ENCODE results near the gene SYCE1L. TPM values are rescaled to one million over a fixed set of nuclear protein-coding genes. Genes with fewer than 3 reads are reported as not detected.
"Not testable (repeated sequence)": the region's sequence is repeated elsewhere in the genome, so short reads cannot be mapped to it uniquely, and the experiment has no call there.

SYCE1L gene
- total RNA-seq, 2 experiments from 2014 or later: 1.9 to 9.9 TPM

GRCh38 chr16:77183137-77183536, 16.1 kb upstream of the SYCE1L start:
- TF ChIP-seq EZH2phosphoT487 (IDR thresholded peaks at IDR 0.05; ENCODE audit: borderline replicate concordance, low read depth, low read length) (no peak), CTCF (conservative IDR thresholded peaks at IDR 0.05; ENCODE audit: low read length) (no peak)
- ChIA-PET CTCF (ENCODE audit: unreplicated experiment) (no interaction called here), POLR2A (no interaction called here)
- Histone ChIP-seq H3K79me2 (ENCODE audit: insufficient read depth, low read depth, low read length) (no peaks in the 10 kb centered on the region), H3K4me3 (ENCODE audit: low read depth, low read length, poor library complexity, severe bottlenecking) (no peak overlapping the region), H3K4me1 (ENCODE audit: insufficient read depth, low read length, poor library complexity, severe bottlenecking) (no peaks in the 10 kb centered on the region), H3K4me2 (ENCODE audit: low read length) (no peak overlapping the region), H3K27ac (ENCODE audit: low read depth, low read length, poor library complexity, severe bottlenecking) (no peak overlapping the region), H3K9me3 (ENCODE audit: low read length) (no peaks in the 10 kb centered on the region), H2AFZ (ENCODE audit: low read length) (no peak overlapping the region), H4K20me1 (ENCODE audit: insufficient read depth, low read length) (no peaks in the 10 kb centered on the region; the same call in 1 of the 2 replicates), H3K36me3 (ENCODE audit: insufficient read depth, low read length) (no peaks in the 10 kb centered on the region), H3K9me2 (ENCODE audit: insufficient read depth, low read length) (no peaks in the 10 kb centered on the region)
- DNase-seq (ENCODE audit: low spot score): no peak
- intact Hi-C loops (cut with micrococcal nuclease; ENCODE audit: unreplicated experiment): no loop called here
- BruUV-seq (replicated peaks): no TSS peak

- H3K36me3 ChIP-seq (ENCODE audit: insufficient read depth, low read length); DNase-seq (ENCODE audit: low spot score); H2AFZ ChIP-seq (ENCODE audit: low read length); BruUV-seq (replicated peaks); CTCF ChIA-PET (ENCODE audit: unreplicated experiment); intact Hi-C loops (cut with micrococcal nuclease; ENCODE audit: unreplicated experiment); H4K20me1 ChIP-seq (ENCODE audit: insufficient read depth, low read length); H3K9me3 ChIP-seq (ENCODE audit: low read length); H3K4me2 ChIP-seq (ENCODE audit: low read length); H3K4me1 ChIP-seq (ENCODE audit: insufficient read depth, low read length, poor library complexity, severe bottlenecking); POLR2A ChIA-PET; H3K27ac ChIP-seq (ENCODE audit: low read depth, low read length, poor library complexity, severe bottlenecking); H3K79me2 ChIP-seq (ENCODE audit: insufficient read depth, low read depth, low read length); H3K4me3 ChIP-seq (ENCODE audit: low read depth, low read length, poor library complexity, severe bottlenecking); H3K9me2 ChIP-seq (ENCODE audit: insufficient read depth, low read length): not testable (repeated sequence)
Observed at GRCh38 chr16:77186298-77186697, 12.9 kb upstream of the SYCE1L start.

- peak overlapping the region; percentile 66 for H3K4me2 ChIP-seq (ENCODE audit: low read length)
- H3K9me2 ChIP-seq (ENCODE audit: insufficient read depth, low read length): peaks cover 5% of the 10 kb centered on the region; the same call in 1 of the 2 replicates
- peak overlapping the region; percentile 77; the same call in 1 of the 2 replicates for H2AFZ ChIP-seq (ENCODE audit: low read length)
- H3K36me3 ChIP-seq (ENCODE audit: insufficient read depth, low read length): peaks cover 28% of the 10 kb centered on the region
- no peak for DNase-seq (ENCODE audit: low spot score)
- H3K27ac ChIP-seq (ENCODE audit: low read depth, low read length, poor library complexity, severe bottlenecking): peak overlapping the region; percentile 93
- peak overlapping the region; percentile 99 for H3K4me3 ChIP-seq (ENCODE audit: low read depth, low read length, poor library complexity, severe bottlenecking)
- POLR2A ChIA-PET: no interaction called here
- intact Hi-C loops (cut with micrococcal nuclease; ENCODE audit: unreplicated experiment): loop anchor here (1.0 to 10.0 kb wide), 4 partner anchors 22 to 1758 kb away; partner anchors contain the start of genes CFDP1, KARS1, NUDT7 and TERF2IP
- BruUV-seq (replicated peaks): TSS peak; percentile 89
- H3K9me3 ChIP-seq (ENCODE audit: low read length): no peaks in the 10 kb centered on the region
- peaks cover 25% of the 10 kb centered on the region for H3K79me2 ChIP-seq (ENCODE audit: insufficient read depth, low read depth, low read length)
- CTCF ChIA-PET (ENCODE audit: unreplicated experiment): no interaction called here
- TF ChIP-seq CTCF (conservative IDR thresholded peaks at IDR 0.05; ENCODE audit: low read length) (no peak), EZH2phosphoT487 (IDR thresholded peaks at IDR 0.05; ENCODE audit: borderline replicate concordance, low read depth, low read length) (no peak)
- H3K4me1 ChIP-seq (ENCODE audit: insufficient read depth, low read length, poor library complexity, severe bottlenecking): peaks cover 11% of the 10 kb centered on the region
- H4K20me1 ChIP-seq (ENCODE audit: insufficient read depth, low read length): 0 out of 2 replicates have a peak, but pooled peaks cover 15% of the 10 kb centered on the region
Observed at GRCh38 chr16:77190190-77190477, 9.1 kb upstream of the SYCE1L start.
